ENCODE measurements around the gene EVL.

DNA sequence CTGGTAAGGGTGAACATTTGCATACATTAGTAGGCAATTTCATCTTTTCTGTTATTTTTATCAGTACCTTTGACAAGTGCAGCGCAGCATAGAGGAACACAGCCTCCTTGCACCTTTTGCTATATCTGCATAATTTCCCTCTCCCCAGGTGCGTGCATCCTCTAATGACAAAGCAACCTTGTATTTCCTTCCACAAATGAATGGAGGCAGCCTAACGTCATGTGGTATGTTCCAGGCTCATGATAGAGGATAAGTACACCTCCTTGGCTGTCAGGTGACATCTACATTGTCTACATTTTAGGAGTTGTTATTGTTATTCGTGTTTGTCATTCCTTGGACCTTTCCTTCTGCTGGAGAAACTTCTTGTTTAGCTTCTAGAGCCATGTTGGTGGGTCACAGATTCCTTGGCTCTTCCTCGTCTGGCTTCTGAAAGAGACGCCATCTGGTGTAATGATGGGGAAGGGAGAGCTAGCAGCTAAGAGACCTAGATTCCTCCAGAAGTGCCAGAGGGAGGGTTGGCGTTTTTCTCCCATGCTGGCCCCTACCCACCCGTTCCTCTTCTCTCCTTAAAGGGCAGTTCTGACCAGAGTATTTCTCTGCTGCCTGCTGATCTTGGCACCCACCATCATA, 37.0 kb downstream of the EVL start:
- TF ChIP-seq, protein P1, sequence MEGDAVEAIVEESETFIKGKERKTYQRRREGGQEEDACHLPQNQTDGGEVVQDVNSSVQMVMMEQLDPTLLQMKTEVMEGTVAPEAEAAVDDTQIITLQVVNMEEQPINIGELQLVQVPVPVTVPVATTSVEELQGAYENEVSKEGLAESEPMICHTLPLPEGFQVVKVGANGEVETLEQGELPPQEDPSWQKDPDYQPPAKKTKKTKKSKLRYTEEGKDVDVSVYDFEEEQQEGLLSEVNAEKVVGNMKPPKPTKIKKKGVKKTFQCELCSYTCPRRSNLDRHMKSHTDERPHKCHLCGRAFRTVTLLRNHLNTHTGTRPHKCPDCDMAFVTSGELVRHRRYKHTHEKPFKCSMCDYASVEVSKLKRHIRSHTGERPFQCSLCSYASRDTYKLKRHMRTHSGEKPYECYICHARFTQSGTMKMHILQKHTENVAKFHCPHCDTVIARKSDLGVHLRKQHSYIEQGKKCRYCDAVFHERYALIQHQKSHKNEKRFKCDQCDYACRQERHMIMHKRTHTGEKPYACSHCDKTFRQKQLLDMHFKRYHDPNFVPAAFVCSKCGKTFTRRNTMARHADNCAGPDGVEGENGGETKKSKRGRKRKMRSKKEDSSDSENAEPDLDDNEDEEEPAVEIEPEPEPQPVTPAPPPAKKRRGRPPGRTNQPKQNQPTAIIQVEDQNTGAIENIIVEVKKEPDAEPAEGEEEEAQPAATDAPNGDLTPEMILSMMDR (conservative IDR thresholded peaks at IDR 0.05; ENCODE audit: low read length) = no peak
- TF ChIP-seq EZH2phosphoT487 (IDR thresholded peaks at IDR 0.05; ENCODE audit: borderline replicate concordance, low read depth, low read length) = no peak
